Measurements from ENCODE around the gene PPP2R5C.
A peak's percentile ranks its signal among the peaks of the same experiment; 100 is the strongest.
"Not testable (repeated sequence)": the region's sequence is repeated elsewhere in the genome, so short reads cannot be mapped to it uniquely, and the experiment has no call there.

The PPP2R5C gene

DNA sequence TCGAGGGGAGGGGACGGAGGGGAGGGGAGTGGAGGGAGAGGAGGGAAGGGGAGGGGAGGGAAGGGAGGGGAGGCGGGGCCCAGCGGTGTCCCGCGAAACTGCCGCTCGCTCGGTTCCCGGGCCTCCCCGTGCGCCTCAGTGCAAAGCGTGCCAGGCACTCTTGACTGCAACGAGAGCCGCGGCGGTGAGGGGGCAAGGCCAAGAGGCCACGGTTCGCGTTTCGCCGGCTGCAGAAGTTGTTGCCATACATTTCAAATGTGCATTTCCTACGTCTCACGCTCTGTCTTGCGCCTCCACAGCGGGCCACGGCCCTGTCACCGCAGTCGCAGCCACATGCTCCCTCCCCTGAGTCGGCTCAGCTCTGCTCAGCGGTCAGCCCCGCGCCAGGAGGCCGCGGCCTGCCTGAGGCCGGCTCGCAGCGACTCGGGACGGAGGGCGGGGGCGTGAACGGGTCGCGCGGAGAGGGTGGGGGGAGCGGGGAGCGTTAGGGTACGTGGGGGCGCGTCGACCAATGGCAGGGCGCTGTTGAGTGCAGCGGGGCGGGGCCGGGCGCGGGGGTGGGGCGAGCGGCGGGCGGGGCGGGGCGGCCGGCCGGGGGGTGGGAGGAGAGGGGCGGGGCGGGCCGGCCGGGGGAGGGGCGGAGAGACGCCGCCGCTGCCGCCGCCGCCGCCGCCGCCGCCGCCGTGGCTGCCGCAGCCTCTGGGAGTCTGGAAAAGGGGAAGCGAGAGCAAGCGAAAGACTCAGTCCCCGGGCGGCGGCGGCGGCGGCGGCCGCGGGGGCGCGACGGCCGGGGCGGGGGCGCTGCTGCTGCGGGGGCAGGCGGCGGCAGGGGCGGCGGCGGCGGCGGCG is at the start of gene PPP2R5C:
PPP2R5C (plus strand) TSS at position 678 of the 849 bp plus-strand sequence. CDS start 185 bp downstream, outside the sequence.
- DNase-seq, result peak; percentile 90

DNA sequence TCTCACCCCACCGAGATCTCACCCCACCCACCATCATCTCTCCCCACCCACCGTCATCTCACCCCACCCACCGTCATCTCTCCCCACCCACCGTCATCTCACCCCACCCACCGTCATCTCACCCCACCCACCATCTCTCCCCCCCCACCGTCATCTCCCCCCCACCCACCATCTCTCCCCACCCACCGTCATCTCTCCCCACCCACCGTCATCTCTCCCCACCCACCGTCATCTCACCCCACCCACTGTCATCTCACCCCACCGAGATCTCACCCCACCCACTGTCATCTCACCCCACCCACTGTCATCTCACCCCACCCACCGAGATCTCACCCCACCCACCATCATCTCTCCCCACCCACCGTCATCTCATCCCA is 49.7 kb upstream of the PPP2R5C start:
- DNase-seq, result not testable (repeated sequence)

DNA sequence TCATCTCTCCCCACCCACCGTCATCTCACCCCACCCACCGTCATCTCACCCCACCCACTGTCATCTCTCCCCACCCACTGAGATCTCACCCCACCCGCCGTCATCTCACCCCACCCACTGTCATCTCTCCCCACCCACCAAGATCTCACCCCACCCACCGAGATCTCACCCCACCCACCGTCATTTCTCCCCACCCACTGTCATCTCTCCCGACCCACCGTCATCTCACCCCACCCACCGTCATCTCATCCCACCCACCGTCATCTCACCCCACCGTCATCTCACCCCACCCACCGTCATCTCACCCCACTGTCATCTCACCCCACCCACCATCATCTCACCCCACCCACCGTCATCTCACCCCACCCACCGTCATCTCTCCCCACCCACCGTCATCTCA is 49.2 kb upstream of the PPP2R5C start:
- DNase-seq, result not testable (repeated sequence)

DNA sequence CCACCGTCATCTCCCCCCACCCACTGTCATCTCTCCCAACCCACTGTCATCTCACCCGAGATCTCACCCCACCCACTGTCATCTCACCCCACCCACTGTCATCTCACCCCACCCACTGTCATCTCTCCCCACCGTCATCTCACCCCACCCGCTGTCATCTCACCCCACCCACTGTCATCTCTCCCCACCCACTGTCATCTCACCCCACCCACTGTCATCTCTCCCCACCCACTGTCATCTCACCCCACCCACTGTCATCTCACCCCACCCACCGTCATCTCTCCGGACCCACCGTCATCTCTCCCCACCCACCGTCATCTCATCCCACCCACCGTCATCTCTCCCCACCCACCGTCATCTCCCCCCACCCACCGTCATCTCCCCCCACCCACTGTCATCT is 48.4 kb upstream of the PPP2R5C start:
- DNase-seq, result not testable (repeated sequence)

DNA sequence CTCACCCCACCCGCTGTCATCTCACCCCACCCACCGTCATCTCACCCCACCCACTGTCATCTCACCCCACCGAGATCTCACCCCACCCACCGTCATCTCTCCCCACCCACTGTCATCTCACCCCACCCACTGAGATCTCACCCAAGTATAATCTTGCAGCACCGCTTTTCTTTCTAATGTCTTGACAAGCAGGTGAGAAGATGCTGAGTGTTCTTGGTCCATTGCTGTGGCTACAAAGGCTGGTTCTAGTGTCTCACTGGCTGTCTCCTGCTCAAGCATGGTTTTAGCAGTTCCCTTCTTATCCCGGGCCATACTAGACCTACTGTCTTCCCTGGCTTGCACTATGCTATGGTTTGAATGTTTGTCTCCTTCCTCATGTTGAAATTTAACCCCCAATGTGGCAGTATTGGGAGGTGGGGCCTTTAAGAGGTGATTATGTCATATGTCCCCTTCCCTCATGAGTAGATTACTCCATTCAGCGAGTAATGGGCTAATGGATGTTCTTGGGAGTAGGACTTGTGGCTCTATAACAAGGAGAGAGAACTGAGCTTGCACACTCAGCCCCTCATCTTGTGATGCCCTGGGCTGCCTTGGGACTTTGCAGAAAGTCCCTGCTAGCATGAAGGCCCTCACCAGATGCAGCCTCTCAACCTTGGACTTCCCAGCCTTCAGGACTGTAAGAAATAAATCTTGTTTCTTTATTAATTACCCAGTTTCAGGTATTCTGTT is 47.7 kb upstream of the PPP2R5C start:
- DNase-seq, result no peak

DNA sequence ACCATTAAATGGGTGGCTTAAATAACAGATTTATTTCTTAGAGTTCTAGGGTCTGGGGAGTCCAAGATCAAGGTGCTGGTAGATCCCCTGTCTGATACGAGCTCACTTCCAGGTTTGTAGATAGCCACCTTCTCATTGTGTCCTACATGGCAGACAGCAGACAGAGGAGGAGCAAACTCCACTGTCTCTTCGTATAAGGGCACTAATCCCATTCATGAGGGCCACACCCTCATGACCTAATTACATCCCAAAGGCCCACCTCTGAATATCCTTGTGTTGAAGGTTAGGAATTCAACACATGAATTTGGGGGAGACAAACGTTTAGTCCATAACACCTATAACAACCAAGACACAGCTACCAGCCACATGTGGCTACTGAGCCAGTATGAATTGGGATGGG is 47.1 kb upstream of the PPP2R5C start:
- no peak for DNase-seq

DNA sequence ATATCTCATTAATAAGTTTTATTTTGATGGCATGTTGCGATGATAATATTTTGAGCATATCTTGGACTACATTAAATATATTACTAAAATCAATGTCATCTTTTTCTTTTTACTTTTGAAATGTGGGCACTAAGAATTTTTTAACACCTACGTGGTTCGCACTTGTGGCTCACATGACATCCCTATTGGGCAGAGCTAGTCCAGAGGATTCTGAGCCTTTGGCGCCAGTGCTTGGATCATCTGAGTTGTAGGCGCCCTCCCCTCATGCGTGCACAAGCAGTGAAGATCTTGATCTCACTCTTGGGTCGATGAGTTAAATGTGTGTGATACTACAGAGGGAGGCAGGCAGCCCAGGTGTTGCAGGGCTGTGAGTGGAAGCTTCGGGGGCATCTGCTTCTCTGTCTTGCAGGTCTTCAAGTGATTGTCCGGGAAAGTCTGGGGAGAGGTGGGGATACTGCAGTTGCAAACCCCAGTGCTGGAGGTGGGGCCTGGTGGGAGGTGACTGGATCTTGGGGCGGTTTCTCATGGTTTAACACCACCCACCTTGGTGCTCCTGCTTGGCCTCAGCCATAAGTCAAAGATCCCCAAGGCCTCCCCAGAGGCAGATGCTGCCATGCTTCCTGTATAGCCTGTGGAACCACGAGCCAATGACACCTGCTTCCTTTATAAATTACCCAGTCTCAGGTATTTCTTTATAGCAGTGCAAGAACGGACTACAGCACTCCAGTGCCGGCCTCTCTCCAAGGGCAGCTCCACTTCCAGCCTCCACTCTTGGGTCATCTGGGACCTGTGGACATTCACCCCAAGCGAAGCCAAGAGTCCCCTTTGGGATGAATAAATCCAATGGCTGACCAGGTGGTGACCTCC is 46.1 kb upstream of the PPP2R5C start:
- DNase-seq, result no peak

DNA sequence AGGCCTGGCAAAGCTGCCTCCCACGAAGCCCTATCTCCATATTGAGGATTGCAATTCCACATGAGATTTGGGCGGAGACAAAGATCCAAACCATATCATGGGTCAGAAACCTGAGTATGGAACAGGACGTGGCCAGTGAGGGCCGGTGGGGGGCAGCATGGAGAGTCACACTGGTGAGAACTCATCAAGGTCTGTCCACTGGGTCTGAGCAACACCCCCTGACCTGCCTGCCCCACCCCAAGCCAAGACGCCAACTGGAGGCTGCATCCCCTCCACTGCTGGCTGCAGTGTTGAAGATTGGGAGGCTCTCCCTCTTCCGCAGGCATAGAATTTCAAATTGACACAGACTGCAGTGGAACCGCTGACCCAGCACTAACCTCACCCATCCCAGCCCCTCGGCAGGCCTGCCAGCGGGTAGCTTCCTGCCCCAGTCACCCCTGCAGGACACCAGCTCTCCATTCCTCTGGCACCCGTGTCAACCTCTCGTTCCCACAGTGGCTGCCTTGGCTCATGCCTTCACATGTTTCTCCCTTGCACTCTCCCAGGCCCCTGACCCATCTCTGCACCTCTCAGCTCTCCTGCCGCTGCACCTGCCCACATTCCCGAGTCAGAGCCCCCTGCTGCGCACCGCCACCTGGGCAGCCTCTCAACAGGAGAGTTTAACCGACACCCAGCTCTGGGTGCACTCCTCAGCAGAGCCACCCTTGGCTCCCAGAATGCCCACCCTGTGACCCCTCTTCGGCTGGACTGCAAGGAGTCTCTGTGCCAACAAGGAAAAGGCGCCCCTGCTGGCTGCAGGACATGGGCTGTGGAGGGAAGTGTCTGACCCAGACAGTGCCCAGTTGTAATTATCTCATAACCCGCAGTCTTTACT is 45.2 kb upstream of the PPP2R5C start:
- no peak for DNase-seq

DNA sequence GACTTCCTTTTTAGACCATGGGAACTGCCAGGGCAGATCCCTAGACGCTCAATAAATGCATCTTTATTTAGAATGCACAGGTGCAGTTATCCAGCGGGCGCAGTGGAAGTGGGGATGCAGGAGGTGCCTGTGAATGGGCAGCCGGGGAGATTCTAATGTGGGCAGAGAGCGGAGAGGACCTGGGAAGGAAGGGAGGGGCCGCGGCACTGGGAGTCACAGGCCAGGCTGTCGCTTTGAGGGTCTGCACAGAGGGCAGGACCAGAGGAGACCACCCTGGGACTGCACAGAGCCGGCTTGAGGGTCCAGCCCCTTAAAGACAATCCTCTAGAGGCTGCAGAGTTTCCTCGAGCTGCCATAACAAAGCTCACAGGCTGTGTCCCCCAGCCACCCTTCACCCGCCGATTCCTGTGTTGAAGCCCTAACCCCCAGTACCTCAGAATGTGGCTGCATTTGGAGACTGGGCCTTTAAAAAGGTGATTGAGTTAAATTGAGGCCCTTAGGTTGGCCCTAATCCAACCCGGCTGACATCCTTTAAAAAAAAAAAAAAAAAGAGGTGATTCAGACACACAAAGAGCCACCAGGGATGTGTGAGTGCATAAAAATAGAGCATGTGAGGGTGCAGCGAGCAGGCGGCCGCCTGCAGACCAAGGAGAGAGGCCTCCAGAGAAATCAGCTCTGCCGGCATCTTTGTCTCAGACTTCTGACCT is 44.4 kb upstream of the PPP2R5C start:
- DNase-seq, result no peak

DNA sequence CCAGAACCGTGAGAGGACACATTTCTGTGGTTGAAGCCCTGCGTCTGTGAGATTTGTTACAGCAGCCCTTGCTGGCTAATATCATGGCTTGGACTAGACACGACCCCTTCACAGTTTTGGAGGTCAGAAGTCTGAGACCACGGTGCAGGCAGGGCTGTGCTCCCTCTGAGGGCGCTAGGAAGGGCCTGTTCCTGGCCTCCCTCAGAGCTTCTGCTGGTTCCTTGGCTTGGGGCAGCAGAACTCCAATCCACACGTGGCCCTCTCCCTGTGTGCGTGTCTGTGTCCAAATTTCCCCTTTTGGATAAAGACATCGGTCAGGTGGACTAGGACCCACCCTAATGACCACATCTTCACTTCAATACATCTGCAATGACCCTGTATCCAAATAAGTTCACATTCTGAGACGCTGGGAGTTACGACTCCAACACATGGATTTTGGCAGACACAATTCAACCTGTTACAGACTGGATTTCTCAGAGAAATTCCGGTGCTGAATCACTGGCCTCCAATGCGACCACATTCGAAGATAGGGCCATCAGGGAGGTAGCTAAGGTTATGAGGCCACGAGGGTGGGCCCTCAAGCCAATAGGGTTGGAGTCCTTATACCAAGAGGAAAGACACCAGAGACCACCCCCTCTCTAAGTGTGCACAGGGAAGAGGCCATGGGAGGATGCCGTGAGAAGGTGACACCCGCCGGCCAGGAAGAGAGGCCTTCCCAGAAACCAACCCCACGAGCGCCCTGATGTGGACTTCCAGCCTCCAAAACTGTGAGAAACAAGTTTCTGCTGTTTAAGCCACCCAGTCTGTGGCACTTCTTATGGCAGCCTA is 43.6 kb upstream of the PPP2R5C start:
- no peak for DNase-seq

DNA sequence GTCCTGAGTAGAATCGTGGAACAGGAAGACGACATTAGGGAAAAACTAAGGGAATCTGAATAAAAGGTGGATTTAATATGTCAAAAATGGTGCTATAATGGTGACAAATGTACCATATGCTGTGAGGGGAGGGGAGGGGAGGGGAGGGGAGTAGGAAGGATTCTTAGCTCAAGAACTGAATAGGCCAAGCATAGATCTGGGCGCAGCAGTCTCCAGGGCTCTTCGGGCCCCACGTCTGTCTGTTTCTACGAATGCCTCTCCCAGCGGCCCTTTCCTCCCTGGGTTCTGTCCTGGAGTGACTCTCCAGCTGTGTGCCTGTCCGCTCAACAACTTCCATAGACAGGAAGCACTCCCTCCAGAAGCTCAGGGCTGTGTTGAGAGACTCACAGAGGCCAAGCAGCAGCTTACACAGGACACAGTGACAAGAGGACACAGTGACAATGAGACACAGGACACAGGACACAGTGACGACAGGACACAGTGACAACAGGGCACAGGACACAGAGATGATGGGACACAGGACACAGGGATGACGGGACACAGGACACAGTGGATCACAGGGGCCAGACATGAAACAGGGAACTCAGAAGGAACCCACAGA is 42.4 kb upstream of the PPP2R5C start:
- no peak for DNase-seq

DNA sequence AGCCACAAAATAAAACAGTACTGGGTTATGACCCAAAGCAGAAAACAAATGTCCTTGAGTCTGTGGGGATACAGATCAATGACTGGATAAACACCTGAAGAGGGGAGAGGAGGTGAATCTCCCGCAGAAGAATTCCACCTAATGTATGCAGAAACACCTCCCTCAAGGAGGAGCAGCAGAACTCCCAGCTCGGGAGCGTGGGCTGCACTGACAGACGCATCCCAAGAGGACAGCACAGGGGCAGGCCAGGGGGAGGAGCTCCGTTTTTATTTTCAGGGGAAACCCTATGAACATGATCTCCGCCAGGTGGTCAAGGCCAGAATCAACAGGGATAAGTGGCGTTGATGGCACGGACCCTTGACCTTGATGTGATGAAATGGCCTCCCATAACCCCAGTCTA is 41.8 kb upstream of the PPP2R5C start:
- no peak for DNase-seq

DNA sequence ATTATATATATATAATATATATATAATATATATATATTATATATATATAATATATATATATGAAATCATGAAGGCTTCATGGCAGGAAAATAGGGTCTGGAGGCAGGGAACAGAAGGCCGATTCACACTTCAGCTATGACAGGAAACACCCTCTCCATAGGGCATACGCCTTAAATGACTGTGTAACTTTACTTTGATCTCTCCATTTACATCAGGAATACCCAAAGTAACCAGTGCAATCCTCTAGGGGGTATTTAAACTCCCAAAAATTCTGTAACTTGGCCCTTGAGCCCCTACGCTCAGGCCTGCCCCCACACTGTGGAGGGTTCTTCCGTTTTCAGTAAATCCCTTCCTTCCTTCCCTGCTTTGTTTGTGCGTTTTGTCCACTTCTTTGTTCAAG is 40.4 kb upstream of the PPP2R5C start:
- no peak for DNase-seq

DNA sequence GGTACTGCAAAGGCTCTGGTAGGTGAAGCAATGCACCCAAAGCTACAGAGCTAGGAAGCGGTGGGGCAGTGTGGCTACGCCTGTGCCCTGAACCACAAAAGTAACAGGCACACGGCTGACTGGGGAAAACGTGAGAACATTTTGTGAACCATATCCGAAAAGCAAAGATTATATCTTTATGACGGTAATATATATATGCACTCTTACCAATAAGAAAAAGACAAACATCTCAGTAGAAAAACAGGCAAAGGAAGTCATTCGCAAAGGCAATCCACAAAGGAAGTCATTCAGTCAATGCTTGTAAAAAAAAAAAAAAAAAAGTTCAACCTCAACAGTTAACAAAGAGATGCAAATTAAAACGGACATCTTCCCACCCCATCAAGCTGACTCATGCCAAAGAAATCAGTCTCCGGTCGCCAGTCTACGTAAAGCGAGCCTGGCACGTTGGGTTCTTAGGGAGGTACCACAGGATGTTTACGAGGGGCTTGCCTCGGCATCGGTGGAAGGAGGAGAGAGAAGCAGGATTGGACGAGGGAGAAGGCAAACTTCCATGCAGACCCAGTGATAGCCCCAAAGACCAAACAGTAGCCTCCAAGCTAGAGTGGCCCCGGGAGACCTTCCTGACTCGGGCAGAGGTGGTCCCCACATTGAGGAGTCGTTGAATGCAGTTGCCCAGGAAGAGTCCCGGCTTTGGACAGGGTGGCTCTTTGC is 39.4 kb upstream of the PPP2R5C start:
- peak; percentile 76 for DNase-seq

DNA sequence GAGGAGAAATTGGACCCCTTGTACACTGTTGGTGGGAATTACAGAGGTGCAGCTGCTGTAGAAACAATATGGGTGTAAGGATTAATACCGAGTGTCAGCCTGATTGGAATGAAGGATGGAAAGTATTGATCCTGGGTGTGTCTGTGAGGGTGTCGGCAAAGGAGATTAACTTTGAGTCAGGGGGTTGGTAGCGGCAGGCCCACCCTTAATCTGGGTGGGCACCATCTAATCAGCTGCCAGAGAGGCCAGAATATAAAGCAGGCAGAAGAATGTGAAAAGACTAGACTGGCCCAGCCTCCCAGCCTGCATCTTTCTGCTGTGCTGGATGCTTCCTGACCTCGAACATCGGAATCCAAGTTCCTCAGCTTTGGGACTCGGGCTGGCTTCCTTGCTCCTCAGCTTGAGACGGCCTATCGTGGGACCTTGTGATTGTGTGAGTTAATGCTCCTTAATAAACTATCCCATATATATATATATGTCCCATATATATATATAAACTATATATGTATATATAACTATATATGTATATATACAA is 38.4 kb upstream of the PPP2R5C start:
- no peak for DNase-seq

DNA sequence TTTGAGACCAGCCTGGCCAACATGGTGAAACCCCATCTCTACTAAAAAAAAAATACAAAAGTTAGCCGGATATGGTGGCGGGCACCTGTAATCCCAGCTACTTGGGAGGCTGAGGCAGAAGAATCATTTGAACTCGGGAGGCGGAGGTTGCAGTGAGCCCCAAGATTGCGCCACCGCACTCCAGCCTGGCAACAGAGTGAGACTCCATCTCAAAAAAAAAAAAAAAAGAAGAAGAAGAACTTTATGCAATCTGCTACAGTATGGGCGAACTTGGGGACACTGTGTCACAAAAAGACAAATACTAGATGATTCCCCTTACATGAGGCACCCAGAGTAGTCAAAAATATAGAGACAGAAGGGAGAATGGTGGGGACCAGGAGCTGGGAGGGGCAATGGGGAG is 35.9 kb upstream of the PPP2R5C start:
- not testable (repeated sequence) for DNase-seq

DNA sequence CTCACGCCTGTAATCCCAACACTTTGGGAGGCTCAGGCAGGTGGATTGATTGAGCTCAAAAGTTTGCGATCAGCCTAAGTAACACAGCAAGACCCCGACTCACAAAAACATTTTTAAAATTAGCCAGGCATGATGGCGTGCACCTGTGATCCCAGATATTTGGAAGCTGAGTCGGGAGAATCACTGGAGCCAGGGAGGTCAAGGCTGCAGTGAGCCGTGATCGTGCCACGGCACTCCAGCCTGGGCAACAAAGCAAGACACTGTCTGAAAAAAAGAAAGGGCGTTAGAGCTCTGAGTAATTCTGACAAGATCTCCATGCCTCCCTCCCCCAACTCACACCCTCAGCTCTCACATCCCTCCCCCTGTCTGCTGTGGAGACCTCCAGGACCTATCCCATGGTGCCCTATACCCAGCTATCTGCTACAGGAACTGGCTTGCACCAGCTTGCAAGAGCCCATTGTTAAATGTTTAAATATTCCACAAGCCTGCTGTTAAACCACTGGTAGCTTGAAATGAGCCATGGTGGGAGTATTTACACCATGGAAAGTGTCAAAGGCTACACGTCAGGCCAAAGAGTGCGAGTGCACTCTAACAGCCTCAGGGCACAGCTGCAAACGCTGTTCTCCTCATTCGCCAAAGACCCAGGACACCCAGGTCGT is 35.1 kb upstream of the PPP2R5C start:
- no peak for DNase-seq

DNA sequence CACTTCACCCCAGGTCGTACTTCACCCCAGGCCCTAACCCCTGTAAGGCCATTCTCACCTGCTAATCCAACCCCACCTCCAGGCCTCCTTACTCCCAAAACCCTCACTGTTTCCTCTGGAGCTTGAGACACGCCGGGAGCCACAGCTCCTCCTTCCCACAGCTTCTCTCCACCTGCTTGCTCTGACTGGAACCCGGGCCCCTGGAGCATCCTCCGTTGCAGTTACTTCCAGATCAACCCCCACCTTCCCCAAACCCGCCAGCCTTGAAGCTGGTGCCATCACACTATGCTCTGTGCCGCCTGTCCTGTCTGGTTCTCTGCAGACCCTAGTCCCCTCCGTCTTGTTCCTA is 34.6 kb upstream of the PPP2R5C start:
- DNase-seq, result no peak
